ENCODE measurements around the gene PCDHGC4.

PCDHGC4 gene

DNA sequence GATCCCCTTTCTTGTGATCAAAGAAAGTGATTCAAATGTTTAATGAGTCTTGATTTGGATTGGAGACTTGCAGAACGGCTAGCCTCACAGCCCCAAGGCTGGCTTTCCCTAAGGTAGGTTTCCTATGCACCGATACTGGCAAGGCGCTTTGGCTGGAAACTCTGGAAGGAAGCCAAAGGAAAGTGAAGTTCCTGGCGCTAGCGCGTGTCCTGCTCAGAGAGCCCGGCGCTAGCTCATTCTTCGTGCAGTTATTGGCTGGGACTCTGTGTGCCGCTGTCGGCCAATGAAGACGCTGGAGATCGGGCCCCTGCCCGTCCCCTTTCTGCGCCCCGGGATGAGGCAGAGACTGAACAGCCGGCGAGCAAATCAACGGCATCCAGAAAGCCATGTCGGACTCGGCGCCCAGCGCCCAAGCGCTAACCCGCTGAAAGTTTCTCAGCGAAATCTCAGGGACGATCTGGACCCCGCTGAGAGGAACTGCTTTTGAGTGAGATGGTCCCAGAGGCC is 9.2 kb upstream of the PCDHGC4 start, which contains the start of gene PCDHGC3:
TSS of gene PCDHGC3 (plus strand) at position 342 of the 507 bp plus-strand sequence. CDS start at position 493, 151 bp downstream.
- peak within 1 kb of the TSS; percentile 74 for H3K4me3 ChIP-seq (ENCODE audit: low read length)
- TF ChIP-seq CTCF (conservative IDR thresholded peaks at IDR 0.05; ENCODE audit: low read depth, low read length), result no peak
- DNase-seq (ENCODE audit: low read depth), result peak; percentile 90

DNA sequence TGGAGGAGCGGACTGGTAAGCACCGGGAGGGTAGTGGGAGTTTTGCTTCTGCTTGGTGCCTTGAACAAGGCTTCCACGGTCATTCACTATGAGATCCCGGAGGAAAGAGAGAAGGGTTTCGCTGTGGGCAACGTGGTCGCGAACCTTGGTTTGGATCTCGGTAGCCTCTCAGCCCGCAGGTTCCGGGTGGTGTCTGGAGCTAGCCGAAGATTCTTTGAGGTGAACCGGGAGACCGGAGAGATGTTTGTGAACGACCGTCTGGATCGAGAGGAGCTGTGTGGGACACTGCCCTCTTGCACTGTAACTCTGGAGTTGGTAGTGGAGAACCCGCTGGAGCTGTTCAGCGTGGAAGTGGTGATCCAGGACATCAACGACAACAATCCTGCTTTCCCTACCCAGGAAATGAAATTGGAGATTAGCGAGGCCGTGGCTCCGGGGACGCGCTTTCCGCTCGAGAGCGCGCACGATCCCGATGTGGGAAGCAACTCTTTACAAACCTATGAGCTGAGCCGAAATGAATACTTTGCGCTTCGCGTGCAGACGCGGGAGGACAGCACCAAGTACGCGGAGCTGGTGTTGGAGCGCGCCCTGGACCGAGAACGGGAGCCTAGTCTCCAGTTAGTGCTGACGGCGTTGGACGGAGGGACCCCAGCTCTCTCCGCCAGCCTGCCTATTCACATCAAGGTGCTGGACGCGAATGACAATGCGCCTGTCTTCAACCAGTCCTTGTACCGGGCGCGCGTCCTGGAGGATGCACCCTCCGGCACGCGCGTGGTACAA is 8.5 kb upstream of the PCDHGC4 start:
- DNase-seq (ENCODE audit: low read depth), result peak; percentile 34
- no peak for TF ChIP-seq CTCF (conservative IDR thresholded peaks at IDR 0.05; ENCODE audit: low read depth, low read length)
- peak overlapping the region; percentile 74 for H3K4me3 ChIP-seq (ENCODE audit: low read length)

GRCh38 chr5:141477044-141477575 is 7.7 kb upstream of the PCDHGC4 start:
- no peak for TF ChIP-seq CTCF (conservative IDR thresholded peaks at IDR 0.05; ENCODE audit: low read depth, low read length)
- peak overlapping the region; percentile 74 for H3K4me3 ChIP-seq (ENCODE audit: low read length)
- DNase-seq (ENCODE audit: low read depth), result no peak

- no peak for TF ChIP-seq CTCF (conservative IDR thresholded peaks at IDR 0.05; ENCODE audit: low read depth, low read length)
- no peak overlapping the region for H3K4me3 ChIP-seq (ENCODE audit: low read length)
Measured at GRCh38 chr5:141477815-141478214, 7.0 kb upstream of the PCDHGC4 start.

DNA sequence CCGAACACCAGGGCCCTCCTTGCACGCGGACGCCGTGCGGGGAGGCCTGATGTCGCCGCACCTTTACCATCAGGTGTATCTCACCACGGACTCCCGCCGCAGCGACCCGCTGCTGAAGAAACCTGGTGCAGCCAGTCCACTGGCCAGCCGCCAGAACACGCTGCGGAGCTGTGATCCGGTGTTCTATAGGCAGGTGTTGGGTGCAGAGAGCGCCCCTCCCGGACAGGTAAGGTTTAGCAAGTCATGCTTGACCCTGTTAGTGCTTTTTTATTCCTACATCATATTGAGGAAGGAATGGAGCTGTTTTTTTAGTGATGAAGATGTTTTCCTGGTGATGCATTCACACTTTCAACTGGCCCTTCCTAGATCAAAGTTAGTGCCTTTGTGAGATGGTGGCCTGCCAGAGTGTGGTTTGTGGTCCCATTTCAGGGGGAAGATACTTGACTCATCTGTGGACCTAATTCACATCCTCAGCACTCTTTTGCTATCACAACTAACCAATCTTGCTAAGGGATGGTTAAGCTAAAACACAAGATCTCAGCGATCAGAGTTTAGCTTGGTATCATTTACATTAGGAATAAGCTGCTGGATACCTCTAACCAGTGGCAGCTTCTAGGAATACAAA is 6.4 kb upstream of the PCDHGC4 start:
- H3K4me3 ChIP-seq (ENCODE audit: low read length), result peak overlapping the region; percentile 9
- peak; percentile 22 for TF ChIP-seq CTCF (conservative IDR thresholded peaks at IDR 0.05; ENCODE audit: low read depth, low read length)
- no peak for DNase-seq (ENCODE audit: low read depth)

More at GRCh38 chr5:141477815-141478214, 7.0 kb upstream of the PCDHGC4 start:
- DNase-seq (ENCODE audit: low read depth), result no peak

DNA sequence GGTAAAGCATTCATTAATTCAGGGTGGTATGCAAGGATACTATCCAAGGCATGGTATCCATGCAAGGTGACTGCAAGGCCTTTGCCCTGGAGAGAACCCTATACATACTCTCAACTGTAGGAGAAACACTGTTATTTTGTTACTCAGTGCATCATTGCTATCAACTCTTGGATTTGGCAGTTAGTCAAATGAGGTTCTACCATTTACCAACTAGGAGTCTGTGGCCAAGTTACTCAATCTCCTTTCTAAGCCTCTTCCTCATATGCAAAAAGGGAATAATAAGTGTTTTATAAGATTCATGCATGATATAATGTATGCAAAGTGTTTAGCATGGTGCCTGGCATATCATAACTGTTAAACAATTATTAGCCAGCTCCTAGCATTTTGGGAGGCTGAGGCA is 5.1 kb upstream of the PCDHGC4 start:
- DNase-seq (ENCODE audit: low read depth), result no peak
- TF ChIP-seq CTCF (conservative IDR thresholded peaks at IDR 0.05; ENCODE audit: low read depth, low read length), result no peak
- no peak overlapping the region for H3K4me3 ChIP-seq (ENCODE audit: low read length)
